Activated CD4-positive, alpha-beta T cell treated with anti-CD3 and anti-CD28 coated beads, Interleukin-2, amount 50 U/mL, for 16 hours (primary cell): ENCODE data around the gene CACTIN.
"Not testable (repeated sequence)": the region's sequence is repeated elsewhere in the genome, so short reads cannot be mapped to it uniquely, and the experiment has no call there.

Source experiments
- DNase-seq: peaks from one replicate; pipeline ENCODE4 v3.0.0-alpha.2; 2020

CACTIN gene

DNA sequence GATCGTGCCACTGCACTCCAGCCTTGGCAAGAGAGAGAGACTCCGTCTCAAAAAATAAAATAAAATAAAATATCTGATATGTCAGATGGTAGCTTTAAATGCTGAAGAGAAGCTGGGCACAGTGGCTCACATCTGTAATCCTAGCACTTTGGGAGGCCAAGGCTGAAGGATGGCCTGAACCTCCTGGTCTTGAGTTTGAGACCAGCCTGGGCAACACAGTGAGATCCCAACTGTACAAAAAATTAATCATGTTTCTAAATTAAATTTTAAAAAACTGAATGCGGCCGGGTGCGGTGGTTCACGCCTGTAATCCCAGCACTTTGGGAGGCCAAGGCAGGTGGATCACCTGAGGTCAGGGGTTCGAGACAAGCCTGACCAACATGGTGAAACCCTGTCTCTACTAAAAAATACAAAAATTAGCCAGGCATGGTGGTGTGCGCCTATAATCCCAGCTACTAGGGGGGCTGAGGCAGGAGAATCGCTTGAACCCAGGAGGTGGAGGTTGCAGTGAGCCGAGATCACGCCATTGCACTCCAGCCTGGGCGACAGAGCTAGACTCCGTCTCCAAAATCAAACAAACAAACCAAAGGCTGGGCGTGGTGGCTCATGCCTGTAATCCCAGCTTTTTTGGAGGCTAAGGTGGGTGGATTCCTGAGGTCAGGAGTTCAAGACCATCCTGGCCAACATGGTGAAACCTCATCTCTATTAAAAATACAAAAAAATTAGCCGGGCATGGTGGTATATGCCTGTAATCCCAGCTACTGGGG lies 42.4 kb downstream of the CACTIN start:
- DNase-seq: not testable (repeated sequence)

DNA sequence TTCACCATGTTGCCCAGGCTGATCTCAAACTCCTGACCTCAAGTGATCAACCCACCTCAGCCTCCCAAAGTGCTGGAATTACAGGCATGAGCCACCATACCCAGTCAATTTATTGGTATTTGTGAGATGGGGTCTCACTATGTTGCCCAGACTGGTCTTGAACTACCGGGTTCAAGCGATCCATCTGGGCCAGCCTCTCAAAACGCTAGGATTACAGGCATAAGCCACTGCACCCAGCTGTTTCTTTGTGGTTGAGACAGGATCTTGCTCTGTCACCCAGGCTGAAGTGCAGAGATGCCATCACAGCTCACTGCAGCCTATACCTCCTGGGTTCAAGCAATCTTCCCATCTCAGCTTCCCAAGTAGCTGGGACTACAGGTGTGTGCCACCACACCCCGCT lies 44.8 kb downstream of the CACTIN start:
- DNase-seq: not testable (repeated sequence)

DNA sequence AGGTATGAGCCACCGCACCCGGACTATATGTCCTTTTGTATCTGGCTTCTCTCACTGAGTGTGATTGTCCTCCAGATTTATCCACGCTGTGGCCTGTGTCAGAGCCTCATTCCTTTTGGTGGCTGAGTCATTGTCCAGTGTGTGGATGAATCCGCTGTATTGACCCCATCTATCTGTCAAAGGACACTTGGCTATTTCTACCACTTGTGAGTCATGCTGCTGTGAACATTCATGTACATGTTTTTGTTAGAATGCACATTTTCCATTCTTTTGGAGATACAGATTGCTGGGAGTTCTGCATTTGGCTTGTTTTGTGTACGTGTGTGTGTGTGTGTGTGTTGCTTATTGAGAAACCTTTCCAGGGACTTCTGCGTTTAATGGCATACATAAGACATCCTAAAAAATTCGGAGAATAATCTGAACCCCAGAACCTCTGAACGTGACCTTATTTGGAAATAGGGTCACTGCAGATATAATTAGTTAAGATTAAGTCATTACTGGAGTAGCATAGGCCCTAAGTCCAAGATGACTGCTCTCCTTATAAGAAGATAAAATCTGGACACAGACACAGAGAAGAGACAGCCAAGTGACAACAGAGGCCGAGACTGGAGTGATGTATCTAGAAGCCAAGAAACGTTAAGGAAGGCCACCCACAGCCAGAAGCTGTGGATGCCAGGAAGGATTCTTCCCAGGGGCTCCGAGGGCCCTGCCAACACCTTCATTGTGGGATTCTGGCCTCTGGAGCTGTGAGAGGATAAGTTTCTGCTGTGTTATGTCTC lies 46.2 kb downstream of the CACTIN start:
- DNase-seq: no peak

DNA sequence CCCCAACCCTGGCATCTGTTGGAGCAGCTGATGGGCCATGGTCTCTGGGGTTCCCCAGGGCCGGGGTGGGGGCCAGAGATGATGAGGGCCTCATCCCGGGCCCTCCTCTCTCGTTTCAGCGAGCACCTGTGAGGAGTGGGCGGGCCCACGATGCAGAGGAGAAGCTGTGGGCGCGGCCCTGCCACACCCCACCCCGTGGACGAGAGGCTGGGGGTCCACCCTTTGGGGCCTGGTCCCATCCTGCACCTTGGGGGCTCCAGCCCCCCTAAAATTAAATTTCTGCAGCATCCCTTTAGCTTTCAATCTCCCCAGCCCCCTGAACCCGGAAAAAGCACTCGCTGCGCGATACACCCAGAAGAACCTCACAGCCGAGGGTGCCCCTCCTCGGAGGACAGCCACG lies 48.2 kb downstream of the CACTIN start:
- no peak for DNase-seq

DNA sequence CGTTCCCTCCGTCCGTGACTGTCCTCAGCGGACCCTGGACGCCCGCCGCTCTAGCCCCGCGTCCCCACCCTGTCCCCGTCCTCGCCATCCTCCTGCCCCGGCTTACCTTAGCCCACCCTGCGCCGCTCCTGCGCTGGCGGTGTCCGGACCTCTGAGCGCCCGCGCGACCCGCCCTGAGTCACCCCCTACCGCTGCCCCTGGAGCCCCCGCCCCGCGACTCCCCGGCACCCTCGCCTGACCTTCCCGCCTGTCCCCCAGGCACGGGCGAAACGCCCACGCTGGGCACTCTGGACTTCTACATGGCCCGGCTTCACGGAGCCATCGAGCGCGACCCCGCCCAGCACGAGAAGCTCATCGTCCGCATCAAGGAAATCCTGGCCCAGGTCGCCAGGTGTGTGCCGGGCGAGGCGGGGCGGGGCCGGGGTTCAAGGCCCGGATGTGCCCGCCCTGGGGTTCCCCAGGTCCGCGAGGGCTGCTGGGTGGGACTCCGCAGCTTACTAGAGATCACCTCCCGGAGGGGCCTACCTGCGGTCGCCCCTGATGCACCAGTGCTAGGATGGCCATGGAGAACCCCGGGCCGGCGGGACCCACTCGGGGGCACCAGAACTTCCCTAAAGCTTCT lies 48.8 kb downstream of the CACTIN start:
- DNase-seq: no peak

DNA sequence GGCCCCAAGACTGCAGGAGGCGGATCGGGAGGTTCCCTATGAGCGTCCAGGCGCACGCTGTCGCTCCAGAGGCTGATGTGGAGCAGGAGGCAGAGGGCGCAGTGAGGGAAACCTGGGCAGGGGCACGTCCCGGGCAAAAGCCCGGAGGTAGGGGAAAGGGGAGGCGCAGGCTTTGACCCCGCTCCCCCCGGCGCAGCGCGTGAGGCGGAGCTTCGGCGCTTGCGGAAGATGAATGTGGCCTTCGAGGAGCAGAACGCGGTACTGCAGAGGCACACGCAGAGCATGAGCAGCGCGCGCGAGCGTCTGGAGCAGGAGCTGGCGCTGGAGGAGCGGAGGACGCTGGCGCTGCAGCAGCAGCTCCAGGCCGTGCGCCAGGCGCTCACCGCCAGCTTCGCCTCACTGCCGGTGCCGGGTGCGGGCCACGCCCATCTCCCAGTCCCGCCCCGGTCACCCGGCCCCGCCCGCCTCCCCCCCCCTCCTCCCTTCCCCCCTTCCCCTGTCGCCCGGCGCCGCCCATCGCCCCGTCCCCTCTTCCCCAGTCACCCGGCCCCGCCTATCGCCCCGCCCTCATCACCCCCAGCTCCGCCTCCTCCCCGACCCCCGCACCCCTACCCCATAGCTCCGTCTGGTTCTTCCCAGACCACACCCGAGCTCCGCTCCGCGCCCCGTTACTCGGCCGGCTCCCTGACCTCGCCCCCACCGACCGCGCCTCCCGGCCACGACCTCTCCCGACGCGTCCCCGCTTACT lies 49.7 kb downstream of the CACTIN start:
- DNase-seq: no peak

DNA sequence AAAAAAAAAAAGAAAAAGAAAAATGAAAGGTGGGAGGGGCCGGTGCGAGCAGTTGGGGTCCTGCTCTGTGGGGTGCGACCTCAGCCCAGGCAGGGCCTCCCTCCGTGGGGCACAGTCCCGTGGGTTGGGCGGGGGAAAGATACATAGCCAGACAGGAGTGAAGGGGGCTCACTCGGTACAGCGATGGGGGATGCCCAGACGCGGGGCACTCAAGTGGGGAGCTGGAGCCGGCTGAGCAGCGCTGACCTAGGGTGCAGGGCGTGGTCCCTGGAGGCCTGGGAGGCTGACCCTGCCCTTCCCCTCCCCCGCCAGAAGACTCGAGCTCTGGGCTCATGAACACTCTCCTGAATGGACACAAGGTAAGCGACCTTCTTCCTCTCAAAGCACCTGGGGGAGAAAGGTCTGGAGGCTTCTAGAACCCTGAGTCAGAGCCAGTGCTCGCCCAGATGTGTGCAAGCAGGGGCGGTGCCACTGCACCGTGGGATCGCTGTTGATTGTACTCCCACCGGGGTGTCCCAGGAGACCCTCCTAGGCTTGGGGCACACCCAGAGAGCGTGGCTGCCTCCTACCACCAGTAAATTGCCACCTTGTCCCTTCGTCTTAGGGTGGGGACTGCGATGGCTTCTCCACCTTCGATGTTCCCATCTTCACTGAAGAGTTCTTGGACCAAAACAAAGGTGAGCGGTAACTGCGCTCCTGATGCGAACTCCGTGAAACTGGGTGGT lies 50.5 kb downstream of the CACTIN start:
- DNase-seq: no peak

DNA sequence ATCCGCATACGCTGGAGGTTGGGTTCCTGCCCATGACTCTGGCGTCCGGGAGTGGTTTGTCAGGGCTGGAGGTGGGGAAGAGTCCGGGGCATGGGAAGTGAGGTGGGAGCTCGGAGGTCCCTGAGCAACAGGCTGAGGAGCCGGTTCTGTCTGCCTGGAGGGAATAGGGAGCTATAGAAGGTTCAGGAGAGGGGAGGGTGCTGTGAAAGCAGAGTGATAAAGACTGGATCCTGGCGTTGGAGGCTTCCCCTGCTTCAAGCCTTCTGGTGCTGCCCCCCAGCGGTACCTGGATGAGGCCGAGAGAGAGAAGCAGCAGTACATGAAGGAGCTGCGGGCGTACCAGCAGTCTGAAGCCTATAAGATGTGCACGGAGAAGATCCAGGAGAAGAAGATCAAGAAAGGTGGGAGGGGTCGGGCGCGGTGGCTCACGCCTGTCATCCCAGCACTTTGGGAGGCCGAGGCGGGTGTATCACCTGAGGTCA lies 51.3 kb downstream of the CACTIN start:
- DNase-seq: no peak

DNA sequence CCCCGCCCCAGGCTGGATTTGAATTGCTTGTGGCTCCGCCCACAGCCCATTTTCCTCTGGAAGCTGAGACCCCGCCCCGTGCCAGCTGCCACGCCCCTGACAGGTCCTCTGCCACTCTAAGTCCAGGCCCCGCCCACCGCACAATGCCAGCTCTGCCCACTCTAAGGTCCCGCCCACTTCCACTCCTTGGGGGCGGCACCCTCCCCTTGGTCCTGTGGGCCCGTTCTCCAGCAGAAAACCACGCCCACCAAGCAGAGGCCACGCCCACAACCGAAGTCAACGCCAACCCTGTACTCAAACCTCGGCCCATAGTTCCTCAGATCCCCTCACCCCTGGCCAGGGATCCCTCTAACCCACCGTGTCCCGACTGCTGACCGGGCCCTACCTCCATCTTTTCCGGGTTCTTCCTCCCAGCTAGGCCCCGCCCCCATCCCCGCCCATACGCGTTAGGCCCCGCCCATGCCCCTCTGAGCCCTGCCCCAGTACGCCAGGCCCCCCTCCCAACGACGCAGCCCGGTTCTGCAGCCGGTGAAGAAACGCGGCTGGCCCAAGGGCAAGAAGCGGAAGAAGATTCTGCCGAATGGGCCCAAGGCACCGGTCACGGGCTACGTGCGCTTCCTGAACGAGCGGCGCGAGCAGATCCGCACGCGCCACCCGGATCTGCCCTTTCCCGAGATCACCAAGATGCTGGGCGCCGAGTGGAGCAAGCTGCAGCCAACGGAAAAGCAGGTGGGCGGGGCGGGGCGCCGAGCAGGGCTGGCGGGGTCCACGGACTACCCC lies 52.5 kb downstream of the CACTIN start:
- DNase-seq: peak; percentile 96

DNA sequence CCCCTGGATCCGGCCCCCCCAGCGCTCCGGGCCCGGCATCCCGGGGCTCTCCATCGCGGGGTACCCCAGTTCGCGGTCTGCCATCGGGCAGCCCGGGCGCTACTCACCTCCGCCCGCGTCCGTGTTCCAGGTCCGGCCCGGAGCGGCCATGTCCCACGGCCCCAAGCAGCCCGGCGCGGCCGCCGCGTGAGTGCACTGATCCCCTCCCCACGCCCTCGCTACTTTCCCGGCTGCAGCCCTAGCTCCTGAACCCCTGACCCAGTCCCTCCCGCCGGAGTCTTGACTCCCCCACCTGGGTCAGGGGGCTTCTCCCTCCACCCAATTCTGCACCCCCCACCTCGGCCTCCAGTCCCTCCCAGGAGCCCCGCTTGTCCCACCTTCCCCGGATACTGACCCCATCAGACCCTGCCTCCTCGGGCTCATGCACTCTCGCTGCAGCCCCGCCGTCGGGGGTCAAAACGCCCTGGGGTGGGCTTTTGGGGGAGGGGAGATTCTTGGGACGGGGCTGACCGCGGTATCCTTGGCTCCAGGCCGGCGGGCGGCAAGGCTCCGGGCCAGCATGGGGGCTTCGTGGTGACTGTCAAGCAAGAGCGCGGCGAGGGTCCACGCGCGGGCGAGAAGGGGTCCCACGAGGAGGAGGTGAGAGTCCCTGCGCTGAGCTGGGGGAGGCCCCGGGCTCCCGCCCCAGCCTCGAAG lies 53.3 kb downstream of the CACTIN start:
- DNase-seq: no peak

DNA sequence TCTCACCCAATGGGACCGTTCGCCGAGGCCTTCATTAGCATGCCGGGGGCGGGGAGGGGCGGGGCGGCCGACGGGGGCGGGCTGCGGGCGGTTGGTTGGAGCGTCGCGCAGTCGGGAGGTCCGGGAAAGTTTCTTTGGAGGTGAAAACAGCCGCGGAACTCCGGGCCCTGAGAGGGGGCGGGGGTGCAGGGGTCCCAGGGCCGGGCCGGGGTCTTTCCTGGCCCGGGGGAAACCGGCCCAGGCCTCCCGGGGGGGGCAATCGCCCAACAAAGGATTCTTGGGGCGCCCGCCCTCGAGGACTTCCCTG lies 53.8 kb downstream of the CACTIN start, which contains the start of gene HMG20B:
Gene HMG20B (plus strand): TSS at position 90 of the 307 bp plus-strand sequence. CDS start 366 bp downstream, outside the sequence.
- no peak for DNase-seq

DNA sequence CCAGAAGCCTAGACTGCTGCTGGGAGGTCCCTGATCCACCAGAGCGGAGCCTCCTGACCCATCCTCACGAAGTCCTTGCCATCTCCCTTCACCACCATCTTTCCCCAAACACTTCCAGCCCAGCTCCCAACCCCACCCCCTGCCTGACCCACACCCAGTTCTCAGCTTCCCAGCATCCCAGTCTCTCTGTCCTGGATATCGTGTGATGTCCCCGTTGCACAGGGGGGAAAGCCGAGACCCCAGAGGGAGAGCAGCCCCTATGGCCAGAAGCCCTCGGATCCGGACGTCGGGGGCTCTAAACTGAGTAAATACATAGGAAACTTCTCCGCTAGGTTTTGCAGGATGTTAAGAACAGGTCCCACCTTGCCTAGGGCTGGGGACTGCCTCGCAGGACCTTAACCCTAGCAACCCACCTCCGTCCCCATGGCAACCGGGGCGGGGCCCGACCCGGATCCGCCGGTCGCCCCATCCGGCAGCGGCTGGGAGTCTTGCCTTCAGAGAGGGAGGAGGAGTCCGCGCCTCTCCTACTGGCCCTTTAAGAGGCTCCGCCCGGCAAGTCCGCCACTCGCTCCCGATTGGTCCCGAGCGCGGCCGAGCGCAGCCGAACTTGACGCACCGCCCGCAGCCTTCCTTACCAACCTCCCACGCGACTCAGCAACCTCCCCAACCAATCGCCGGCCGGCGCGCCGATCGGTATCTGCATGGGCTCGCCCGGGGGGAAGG lies 54.3 kb downstream of the CACTIN start:
- DNase-seq: peak; percentile 100

DNA sequence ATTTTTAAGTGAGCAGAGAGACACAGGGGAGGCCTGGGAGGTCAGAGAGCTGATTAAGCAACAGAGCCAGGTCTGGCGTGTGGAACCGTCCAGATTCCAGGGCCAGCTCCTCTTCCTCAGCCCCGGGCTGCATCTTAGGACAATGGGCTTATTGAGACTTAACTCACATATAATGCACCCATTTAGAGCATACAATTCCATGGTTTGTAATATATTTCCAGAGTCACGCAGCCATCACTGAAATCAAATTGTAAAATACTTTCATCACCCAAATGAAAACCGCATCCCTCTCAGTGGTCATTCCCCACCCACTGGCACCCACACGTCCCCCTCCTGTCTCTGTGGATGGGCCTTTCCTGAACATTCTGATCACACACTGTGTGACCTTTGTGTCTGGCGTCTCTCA lies 56.0 kb downstream of the CACTIN start:
- DNase-seq: no peak

DNA sequence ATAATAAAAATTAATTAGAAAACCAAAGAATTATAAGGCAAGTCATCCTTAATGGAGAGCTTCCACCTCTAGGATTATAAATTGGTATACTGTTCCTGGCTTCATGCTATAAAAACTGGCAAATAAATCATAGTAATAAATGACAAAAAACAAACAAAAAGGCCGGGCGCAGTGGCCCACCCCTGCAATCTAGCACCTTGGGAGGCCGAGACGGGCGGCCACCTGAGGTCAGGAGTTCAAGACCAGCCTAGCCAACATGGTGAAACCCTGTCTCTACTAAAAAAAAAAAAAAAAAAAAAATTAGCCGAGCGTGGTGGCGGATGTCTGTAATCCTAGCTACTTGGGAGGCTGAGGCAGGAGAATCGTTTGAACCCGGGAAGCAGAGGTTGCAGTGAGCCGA lies 56.5 kb downstream of the CACTIN start:
- DNase-seq: not testable (repeated sequence)

DNA sequence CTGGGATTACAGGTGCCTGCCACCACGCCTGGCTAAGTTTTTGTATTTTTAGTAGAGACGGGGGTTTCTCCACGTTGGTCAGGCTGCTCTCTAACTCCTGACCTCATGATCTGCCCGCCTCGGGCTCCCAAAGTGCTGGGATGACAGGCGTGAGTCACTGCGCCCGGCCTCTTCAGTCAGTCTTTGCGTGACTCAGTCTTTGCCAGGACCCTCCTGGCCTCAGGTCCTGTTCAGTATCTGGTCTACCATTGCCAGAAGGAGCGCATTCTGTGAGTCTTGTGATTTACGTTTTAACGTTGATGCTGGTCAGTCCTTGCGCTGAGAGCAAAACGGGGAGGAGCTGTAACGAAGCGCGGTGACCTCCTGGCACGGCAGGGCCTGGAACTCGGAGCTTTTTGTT lies 61.5 kb downstream of the CACTIN start:
- DNase-seq: no peak

DNA sequence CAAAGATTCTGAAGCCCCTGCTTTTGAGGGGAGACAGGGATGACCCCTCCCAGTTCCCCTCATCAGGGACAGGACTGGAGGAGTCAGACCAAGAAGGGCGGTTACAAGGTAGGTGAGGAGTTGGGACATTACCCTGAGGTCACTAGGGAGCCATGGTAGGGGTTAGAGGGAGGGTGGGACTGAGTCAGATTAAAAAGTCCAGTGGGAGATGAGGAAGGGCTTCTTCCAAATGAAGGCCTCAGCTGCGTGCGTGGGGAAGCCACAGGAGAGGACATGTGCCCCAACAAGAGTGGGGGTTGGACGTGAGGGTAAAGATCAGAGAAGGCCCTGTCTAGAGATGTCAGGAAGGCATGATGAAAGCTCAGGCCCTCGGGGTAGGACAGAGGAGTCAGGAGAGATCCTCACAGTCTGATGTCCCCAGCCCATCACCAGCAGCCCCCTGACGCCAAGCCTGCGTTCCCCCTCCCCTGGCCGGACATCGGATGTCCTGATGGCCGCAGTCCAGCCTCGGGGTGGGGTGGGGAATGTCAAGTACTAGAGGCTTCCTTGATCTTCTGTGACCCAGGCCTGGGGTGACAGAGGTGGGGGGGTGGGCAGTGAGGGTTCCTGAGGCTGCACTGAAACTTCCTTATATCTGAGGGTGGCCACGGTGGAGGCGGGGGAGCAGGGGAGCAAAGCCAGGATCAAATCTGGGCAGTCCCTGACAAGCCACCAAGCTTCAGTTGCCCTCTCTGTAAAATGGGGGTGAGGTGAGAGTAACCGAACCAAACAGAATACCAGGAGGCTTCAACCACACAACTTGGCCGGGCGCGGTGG lies 62.7 kb downstream of the CACTIN start:
- DNase-seq: no peak
